Upper lobe of left lung (tissue), 6 donors: ENCODE results near the gene NIPBL. TPM values are rescaled to one million over a fixed set of nuclear protein-coding genes. Genes with fewer than 3 reads are reported as not detected.

Experiments used
- ATAC-seq, 2 donors: fragments of 200-7000 bp; cut with Tn5 transposase; one replicate each; pipeline ENCODE4 v1.9.1; 2022; ENCODE audit warnings: mild to moderate bottlenecking in 2 of 2, moderate library complexity in 2 of 2; ENCODE audit not compliant: low FRiP score in 2 of 2
- DNase-seq, 2 donors: peaks; one replicate each; pipeline ENCODE4 v3.0.0-alpha.2; 2019 to 2020
- H3K27ac ChIP-seq, 4 donors: fragments of 200-600 bp; sonication (generic); one replicate each; pipeline ENCODE4 v1.5.1; 2016 to 2019
- H3K27me3 ChIP-seq, 4 donors: fragments of 200-600 bp; sonication (generic); one replicate each; pipeline ENCODE4 v1.5.1; 2017 to 2019
- H3K36me3 ChIP-seq, 4 donors: fragments of 200-600 bp; sonication (generic); one replicate each; pipeline ENCODE4 v1.5.1; 2016 to 2019
- H3K4me1 ChIP-seq, 4 donors: fragments of 200-600 bp; sonication (generic); one replicate each; pipeline ENCODE4 v1.5.1; 2018 to 2019
- H3K4me3 ChIP-seq, 4 donors: fragments of 200-600 bp; sonication (generic); one replicate each; pipeline ENCODE4 v1.5.1; 2017 to 2019; ENCODE audit warnings: mild to moderate bottlenecking in 2 of 4, moderate library complexity in 1 of 4
- H3K9me3 ChIP-seq, 4 donors: fragments of 200-600 bp; sonication (generic); one replicate each; pipeline ENCODE4 v1.5.1; 2018 to 2019
- CTCF ChIP-seq, 6 experiments: fragments of 450-650 bp in 4 of 6; fragments of 200-600 bp in 2 of 6; sonication (generic) in 2 of 6; IDR thresholded peaks; one replicate each; pipeline ENCODE4 v1.5.1; 2016 to 2019; ENCODE audit warnings: antibody characterized with exemption in 6 of 6
- EP300 ChIP-seq, 4 donors: sonication (generic); formaldehyde crosslinking; IDR thresholded peaks; one replicate each; pipeline ENCODE4 v1.5.1; 2017; ENCODE audit warnings: antibody characterized with exemption in 4 of 4, control low read depth in 2 of 4
- POLR2A ChIP-seq, 4 donors: fragments of 450-650 bp; IDR thresholded peaks; one replicate each; pipeline ENCODE4 v1.5.1; 2016 to 2017; ENCODE audit warnings: antibody characterized with exemption in 4 of 4, mild to moderate bottlenecking in 2 of 4
- POLR2AphosphoS5 ChIP-seq, 2 donors: sonication (generic); formaldehyde crosslinking; IDR thresholded peaks; one replicate each; pipeline ENCODE4 v1.5.1; 2017; ENCODE audit warnings: antibody characterized with exemption in 2 of 2
- WGBS, 2 donors: methylation state at CpG; one replicate each; pipeline ENCODE4 v1.1.5; 2017 to 2018; 5-methylcytosine and 5-hydroxymethylcytosine counted together
- total RNA-seq, 6 donors: library from RNA; depleted of rRNA in 4 of 6; stranded (reverse); fragments of >200 nt in 4 of 6; gene quantifications; one replicate each; pipeline versions ENCODE4 v1.1.0 to v1.2.1, GENCODE V29; 2016 to 2021
- donor health status: DM: no; HTN: no; CAD: no; lungs with moderate emphysema.
- donor health status: DM: no; HTN: yes; CAD: no; lungs with severe emphysema.

The NIPBL gene
- total RNA-seq, 6 donors from 2014 or later: 39.2 to 75.2 (median 55.3) TPM

- peaks cover 6 to 33% (median 11%) of the 10 kb centered on the region in 4 donors for H3K4me1 ChIP-seq
- no peak overlapping the region for H3K27ac ChIP-seq
- WGBS, 2 donors: 85 to 91% methylated on average over 1 of the region's 1 CpG
- no peak for ATAC-seq
- no peaks in the 10 kb centered on the region for H3K9me3 ChIP-seq
- no peak for DNase-seq
- H3K4me3 ChIP-seq: no peak overlapping the region
- TF ChIP-seq POLR2A (IDR thresholded peaks at IDR 0.05) (no peak), EP300 (IDR thresholded peaks at IDR 0.05) (no peak), CTCF (IDR thresholded peaks at IDR 0.05) (no peak), POLR2AphosphoS5 (IDR thresholded peaks at IDR 0.05) (no peak)
- H3K27me3 ChIP-seq: no peaks in the 10 kb centered on the region
- no peaks in the 10 kb centered on the region for H3K36me3 ChIP-seq
Observed at GRCh38 chr5:36932699-36933098, 56.1 kb downstream of the NIPBL start.

GRCh38 chr5:36934740-36935356 is 58.3 kb downstream of the NIPBL start:
- H3K27me3 ChIP-seq: no peaks in the 10 kb centered on the region
- 83 to 89% methylated on average over 3 of the region's 3 CpGs for WGBS, 2 donors
- TF ChIP-seq POLR2AphosphoS5 (IDR thresholded peaks at IDR 0.05) (no peak), POLR2A (IDR thresholded peaks at IDR 0.05) (no peak), EP300 (IDR thresholded peaks at IDR 0.05) (no peak), CTCF (IDR thresholded peaks at IDR 0.05) (no peak)
- H3K4me1 ChIP-seq: peaks cover 3 to 29% (median 11%) of the 10 kb centered on the region in 4 donors
- H3K4me3 ChIP-seq: no peak overlapping the region
- DNase-seq: no peak
- H3K36me3 ChIP-seq: no peaks in the 10 kb centered on the region
- no peak for ATAC-seq
- H3K27ac ChIP-seq: no peak overlapping the region
- no peaks in the 10 kb centered on the region for H3K9me3 ChIP-seq

- Histone ChIP-seq H3K4me3 (no peak overlapping the region), H3K27ac (no peak overlapping the region), H3K27me3 (no peaks in the 10 kb centered on the region), H3K36me3 (no peaks in the 10 kb centered on the region), H3K4me1 (peaks cover 8 to 31% (median 15%) of the 10 kb centered on the region in 4 donors), H3K9me3 (no peaks in the 10 kb centered on the region)
- 100% methylated on average over 1 of the region's 1 CpG for WGBS, 2 donors
- no peak for ATAC-seq
- TF ChIP-seq POLR2AphosphoS5 (IDR thresholded peaks at IDR 0.05) (no peak), CTCF (IDR thresholded peaks at IDR 0.05) (no peak), POLR2A (IDR thresholded peaks at IDR 0.05) (no peak), EP300 (IDR thresholded peaks at IDR 0.05) (no peak)
- no peak for DNase-seq
Observed at GRCh38 chr5:36935805-36936204, 59.2 kb downstream of the NIPBL start.

GRCh38 chr5:36936309-36936708 is 59.7 kb downstream of the NIPBL start:
- H3K4me1 ChIP-seq: peaks cover 8 to 31% (median 14%) of the 10 kb centered on the region in 4 donors
- no peaks in the 10 kb centered on the region for H3K9me3 ChIP-seq
- TF ChIP-seq POLR2A (IDR thresholded peaks at IDR 0.05) (no peak), EP300 (IDR thresholded peaks at IDR 0.05) (no peak), POLR2AphosphoS5 (IDR thresholded peaks at IDR 0.05) (no peak), CTCF (IDR thresholded peaks at IDR 0.05) (no peak)
- no peak overlapping the region for H3K27ac ChIP-seq
- 74 to 88% methylated on average over 3 of the region's 3 CpGs for WGBS, 2 donors
- H3K4me3 ChIP-seq: no peak overlapping the region
- H3K36me3 ChIP-seq: no peaks in the 10 kb centered on the region
- H3K27me3 ChIP-seq: no peaks in the 10 kb centered on the region
- no peak for DNase-seq
- ATAC-seq: no peak

GRCh38 chr5:36938129-36938528 is 61.6 kb downstream of the NIPBL start:
- TF ChIP-seq EP300 (IDR thresholded peaks at IDR 0.05) (no peak), POLR2AphosphoS5 (IDR thresholded peaks at IDR 0.05) (no peak), POLR2A (IDR thresholded peaks at IDR 0.05) (no peak), CTCF (IDR thresholded peaks at IDR 0.05) (no peak)
- H3K4me3 ChIP-seq: no peak overlapping the region
- ATAC-seq (no peak), DNase-seq (no peak)
- H3K4me1 ChIP-seq: peaks cover 8 to 22% (median 14%) of the 10 kb centered on the region in 4 donors
- no peaks in the 10 kb centered on the region for H3K27me3 ChIP-seq
- no peak overlapping the region for H3K27ac ChIP-seq
- H3K9me3 ChIP-seq: no peaks in the 10 kb centered on the region
- 87 to 93% methylated on average over 5 of the region's 5 CpGs for WGBS, 2 donors
- no peaks in the 10 kb centered on the region for H3K36me3 ChIP-seq
